CD8-positive, alpha-beta memory T cell (primary cell): ENCODE measurements around the gene NKAIN4. TPM values are rescaled to one million over a fixed set of nuclear protein-coding genes. Genes with fewer than 3 reads are reported as not detected.

ENCODE experiments used
- CTCF ChIA-PET: fragments of 350-600 bp; sonication (Branson Sonifier 250); formaldehyde crosslinking; loops from one replicate; lab custom pipeline; 2021; ENCODE audit warnings: antibody characterized with exemption; lab: Charles Lee
- POLR2A ChIA-PET: fragments of 350-600 bp; sonication (Branson Sonifier 250); formaldehyde crosslinking; loops from one replicate; lab custom pipeline; 2021; ENCODE audit warnings: antibody characterized with exemption; lab: Charles Lee
- DNase-seq, 5 donors: peaks; one replicate each; pipeline versions ENCODE4 v3.0.0 to v3.0.0-alpha.2; 2020 to 2022; ENCODE audit warnings: mixed read lengths in 1 of 5
- H3K27ac ChIP-seq: one replicate; pipeline ENCODE4 v1.7.0; 2013; ENCODE audit warnings: low read depth, mild to moderate bottlenecking, low read length, moderate library complexity
- H3K27me3 ChIP-seq: 2 replicates; pipeline ENCODE4 v1.7.0; 2013; ENCODE audit warnings: low read length, mild to moderate bottlenecking; ENCODE audit not compliant: insufficient read depth, poor library complexity, severe bottlenecking
- H3K36me3 ChIP-seq: 2 replicates; pipeline ENCODE4 v1.7.0; 2013; ENCODE audit warnings: mild to moderate bottlenecking, low read length, moderate library complexity; ENCODE audit not compliant: insufficient read depth
- H3K4me1 ChIP-seq: 2 replicates; pipeline ENCODE4 v1.7.0; 2013; ENCODE audit warnings: mild to moderate bottlenecking, low read length, moderate library complexity; ENCODE audit not compliant: insufficient read depth
- H3K4me3 ChIP-seq: 2 replicates; pipeline ENCODE4 v1.7.0; 2013; ENCODE audit warnings: mild to moderate bottlenecking, low read length
- H3K9me3 ChIP-seq: 2 replicates; pipeline ENCODE4 v1.7.0; 2013; ENCODE audit warnings: mild to moderate bottlenecking, low read length
- H3K27ac Mint-ChIP-seq, 8 donors: one replicate each; pipeline ENCODE4 v1.8.0; 2020 to 2021; ENCODE audit warnings: mixed read lengths in 8 of 8, mild to moderate bottlenecking in 6 of 8, inconsistent platforms in 3 of 8, moderate library complexity in 3 of 8
- H3K27me3 Mint-ChIP-seq, 2 donors: one replicate each; pipeline ENCODE4 v1.8.0; 2020 to 2021; ENCODE audit warnings: mixed read lengths in 2 of 2, mild to moderate bottlenecking in 1 of 2, moderate library complexity in 1 of 2
- H3K36me3 Mint-ChIP-seq, 3 donors: one replicate each; pipeline ENCODE4 v1.8.0; 2020 to 2021; ENCODE audit warnings: mixed read lengths in 3 of 3, inconsistent platforms in 1 of 3, mild to moderate bottlenecking in 1 of 3
- H3K4me1 Mint-ChIP-seq, 3 donors: one replicate each; pipeline ENCODE4 v1.8.0; 2020 to 2021; ENCODE audit warnings: mixed read lengths in 3 of 3, inconsistent platforms in 1 of 3, mild to moderate bottlenecking in 1 of 3
- H3K4me3 Mint-ChIP-seq, 7 donors: one replicate each; pipeline ENCODE4 v1.8.0; 2020 to 2021; ENCODE audit warnings: mixed read lengths in 7 of 7, mild to moderate bottlenecking in 6 of 7, moderate library complexity in 4 of 7, inconsistent platforms in 2 of 7
- H3K9me3 Mint-ChIP-seq, 5 donors: one replicate each; pipeline ENCODE4 v1.8.0; 2020 to 2022; ENCODE audit warnings: mixed read lengths in 5 of 5, mild to moderate bottlenecking in 3 of 5, moderate library complexity in 2 of 5, inconsistent platforms in 1 of 5
- polyA plus RNA-seq: library from polyadenylated mRNA; unstranded; fragments of 300-500 nt; fragmentation: Illumina TruSeq; gene quantifications from one replicate; pipeline ENCODE4 v1.2.3, GENCODE V29; 2021
- total RNA-seq, 2 experiments: library from RNA; stranded (reverse); gene quantifications; one replicate each; pipeline ENCODE4 v1.2.3, GENCODE V29; 2021

NKAIN4 gene
- total and polyA plus RNA-seq, 3 experiments from 2014 or later: not detected

- DNase-seq: no peak
- H3K27ac ChIP-seq: no peak overlapping the region
- no peaks in the 10 kb centered on the region for H3K27me3 ChIP-seq
- Mint-ChIP-seq H3K4me3 (no peak overlapping the region), H3K27me3 (peaks cover 0 to 13% of the 10 kb centered on the region in 2 donors), H3K4me1 (peaks cover 0 to 1% (median 0%) of the 10 kb centered on the region in 3 donors), H3K36me3 (no peaks in the 10 kb centered on the region), H3K27ac (no peak overlapping the region), H3K9me3 (no peaks in the 10 kb centered on the region)
- ChIA-PET POLR2A (no interaction called here), CTCF (interaction anchor here (1.8 kb wide), 1 partner anchor 17 kb away, joined by 8 read pairs; no protein-coding TSS in a partner anchor)
- no peak overlapping the region for H3K4me3 ChIP-seq
- H3K9me3 ChIP-seq: no peaks in the 10 kb centered on the region
- H3K36me3 ChIP-seq: no peaks in the 10 kb centered on the region
- no peaks in the 10 kb centered on the region for H3K4me1 ChIP-seq
These were observed 14.3 kb downstream of the NKAIN4 start for GRCh38 chr20:63240004-63240403.

- no peak overlapping the region for H3K27ac Mint-ChIP-seq
- POLR2A ChIA-PET: no interaction called here
- H3K4me1 ChIP-seq: no peaks in the 10 kb centered on the region
- no peaks in the 10 kb centered on the region for H3K36me3 ChIP-seq
- no peak overlapping the region for H3K27ac ChIP-seq
- H3K4me3 ChIP-seq: no peak overlapping the region
- peaks cover 0 to 4% (median 0%) of the 10 kb centered on the region in 3 donors for H3K4me1 Mint-ChIP-seq
- no peak overlapping the region for H3K4me3 Mint-ChIP-seq
- peaks cover 0 to 13% of the 10 kb centered on the region in 2 donors for H3K27me3 Mint-ChIP-seq
- no peak for DNase-seq
- H3K9me3 Mint-ChIP-seq: no peaks in the 10 kb centered on the region
- H3K36me3 Mint-ChIP-seq: no peaks in the 10 kb centered on the region
- no peaks in the 10 kb centered on the region for H3K27me3 ChIP-seq
- CTCF ChIA-PET: no interaction called here
- no peaks in the 10 kb centered on the region for H3K9me3 ChIP-seq
These were observed 14.8 kb downstream of the NKAIN4 start for GRCh38 chr20:63239431-63239830.

GRCh38 chr20:63238514-63239125 lies 15.6 kb downstream of the NKAIN4 start:
- peak in 1 of 5 donors; percentile 37 for DNase-seq
- peaks cover 0 to 12% of the 10 kb centered on the region in 2 donors for H3K27me3 Mint-ChIP-seq
- Histone ChIP-seq H3K36me3 (no peaks in the 10 kb centered on the region), H3K4me1 (no peaks in the 10 kb centered on the region), H3K27me3 (no peaks in the 10 kb centered on the region), H3K9me3 (no peaks in the 10 kb centered on the region), H3K4me3 (no peak overlapping the region), H3K27ac (no peak overlapping the region)
- H3K36me3 Mint-ChIP-seq: no peaks in the 10 kb centered on the region
- peaks cover 0 to 4% (median 0%) of the 10 kb centered on the region in 3 donors for H3K4me1 Mint-ChIP-seq
- H3K4me3 Mint-ChIP-seq: no peak overlapping the region
- ChIA-PET CTCF (interaction anchor here (1.9 kb wide), 1 partner anchor 15 kb away, joined by 5 read pairs; no protein-coding TSS in a partner anchor), POLR2A (no interaction called here)
- no peaks in the 10 kb centered on the region for H3K9me3 Mint-ChIP-seq
- peak overlapping the region in 1 of 8 donors; percentile 54 for H3K27ac Mint-ChIP-seq

- POLR2A ChIA-PET: no interaction called here
These were observed 16.2 kb downstream of the NKAIN4 start for GRCh38 chr20:63238031-63238430.

GRCh38 chr20:63236116-63236837 lies 18.0 kb downstream of the NKAIN4 start:
- Histone ChIP-seq H3K27me3 (peaks cover 7% of the 10 kb centered on the region), H3K36me3 (no peaks in the 10 kb centered on the region), H3K4me3 (no peak overlapping the region), H3K27ac (no peak overlapping the region), H3K9me3 (no peaks in the 10 kb centered on the region), H3K4me1 (no peaks in the 10 kb centered on the region)
- Mint-ChIP-seq H3K9me3 (no peaks in the 10 kb centered on the region), H3K36me3 (no peaks in the 10 kb centered on the region), H3K27me3 (peaks cover 10 to 29% of the 10 kb centered on the region in 2 donors), H3K4me3 (no peak overlapping the region), H3K27ac (no peak overlapping the region), H3K4me1 (peaks cover 0 to 4% (median 0%) of the 10 kb centered on the region in 3 donors)
- POLR2A ChIA-PET: no interaction called here
- CTCF ChIA-PET: no interaction called here
- DNase-seq: no peak

More at GRCh38 chr20:63238031-63238430, 16.2 kb downstream of the NKAIN4 start:
- no peak for DNase-seq
- Mint-ChIP-seq H3K4me3 (no peak overlapping the region), H3K9me3 (no peaks in the 10 kb centered on the region), H3K36me3 (no peaks in the 10 kb centered on the region), H3K27me3 (peaks cover 0 to 17% of the 10 kb centered on the region in 2 donors), H3K27ac (no peak overlapping the region), H3K4me1 (peaks cover 0 to 4% (median 0%) of the 10 kb centered on the region in 3 donors)
- Histone ChIP-seq H3K36me3 (no peaks in the 10 kb centered on the region), H3K4me1 (no peaks in the 10 kb centered on the region), H3K4me3 (no peak overlapping the region), H3K9me3 (no peaks in the 10 kb centered on the region), H3K27me3 (no peaks in the 10 kb centered on the region), H3K27ac (no peak overlapping the region)
- CTCF ChIA-PET: interaction anchor here (1.9 kb wide), 1 partner anchor 15 kb away, joined by 5 read pairs; no protein-coding TSS in a partner anchor

- Histone ChIP-seq H3K4me1 (no peaks in the 10 kb centered on the region), H3K4me3 (no peak within 1 kb of the TSS), H3K27ac (no peak within 1 kb of the TSS), H3K9me3 (no peaks in the 10 kb centered on the region), H3K36me3 (no peaks in the 10 kb centered on the region), H3K27me3 (peaks cover 11% of the 10 kb centered on the region)
- ChIA-PET CTCF (interaction anchor here (3.9 kb wide), 1 partner anchor 12 kb away, joined by 27 read pairs; no protein-coding TSS in a partner anchor), POLR2A (no interaction called here)
- H3K9me3 Mint-ChIP-seq: no peaks in the 10 kb centered on the region
- peak within 1 kb of the TSS in 1 of 8 donors; percentile 2 for H3K27ac Mint-ChIP-seq
- H3K36me3 Mint-ChIP-seq: no peaks in the 10 kb centered on the region
- peak within 1 kb of the TSS in 1 of 7 donors; percentile 39 for H3K4me3 Mint-ChIP-seq
- peaks cover 12 to 32% of the 10 kb centered on the region in 2 donors for H3K27me3 Mint-ChIP-seq
- DNase-seq: peak in 1 of 5 donors; percentile 33
- peaks cover 0 to 7% (median 0%) of the 10 kb centered on the region in 3 donors for H3K4me1 Mint-ChIP-seq
These were observed 18.8 kb downstream of the NKAIN4 start, which contains the start of gene BIRC7 for GRCh38 chr20:63235399-63235983. Gene BIRC7 (plus strand): TSS chr20:63235905. CDS start chr20:63236097, 192 bp downstream.

GRCh38 chr20:63234693-63235398 lies 19.4 kb downstream of the NKAIN4 start:
- no peak for DNase-seq
- Mint-ChIP-seq H3K9me3 (no peaks in the 10 kb centered on the region), H3K36me3 (no peaks in the 10 kb centered on the region), H3K4me3 (peak overlapping the region in 1 of 7 donors; percentile 39), H3K4me1 (peaks cover 0 to 7% (median 0%) of the 10 kb centered on the region in 3 donors), H3K27ac (peak overlapping the region in 1 of 8 donors; percentile 65), H3K27me3 (peaks cover 14 to 38% of the 10 kb centered on the region in 2 donors)
- Histone ChIP-seq H3K4me3 (no peak overlapping the region), H3K9me3 (no peaks in the 10 kb centered on the region), H3K4me1 (no peaks in the 10 kb centered on the region), H3K27me3 (peaks cover 17% of the 10 kb centered on the region), H3K36me3 (no peaks in the 10 kb centered on the region), H3K27ac (no peak overlapping the region)
- CTCF ChIA-PET: interaction anchor here (1.2 to 3.9 kb wide), 2 partner anchors 11 to 147 kb away, joined by 3 to 27 read pairs; no protein-coding TSS in a partner anchor
- POLR2A ChIA-PET: no interaction called here
